Activated CD4-positive, alpha-beta memory T cell treated with anti-CD3 and anti-CD28 coated beads for 36 hours (primary cell): ENCODE results near the gene GPC3. TPM values are rescaled to one million over a fixed set of nuclear protein-coding genes. Genes with fewer than 3 reads are reported as not detected.

ENCODE experiments used
- CTCF ChIA-PET: fragments of 350-600 bp; sonication (Branson Sonifier 250); formaldehyde crosslinking; loops from one replicate; lab custom pipeline; 2021; ENCODE audit warnings: antibody characterized with exemption, inconsistent platforms; lab: Charles Lee
- POLR2A ChIA-PET: fragments of 350-600 bp; sonication (Branson Sonifier 250); formaldehyde crosslinking; loops from one replicate; lab custom pipeline; 2021; ENCODE audit warnings: antibody characterized with exemption; lab: Charles Lee
- DNase-seq: peaks from one replicate; pipeline ENCODE4 v3.0.0-alpha.2; 2020
- H3K27ac Mint-ChIP-seq: one replicate; pipeline ENCODE4 v1.8.0; 2021; ENCODE audit warnings: mixed read lengths
- H3K27me3 Mint-ChIP-seq: one replicate; pipeline ENCODE4 v1.8.0; 2021; ENCODE audit warnings: mixed read lengths
- H3K36me3 Mint-ChIP-seq: one replicate; pipeline ENCODE4 v1.8.0; 2021; ENCODE audit warnings: mixed read lengths
- H3K4me1 Mint-ChIP-seq: one replicate; pipeline ENCODE4 v1.8.0; 2021; ENCODE audit warnings: low read depth, mixed read lengths
- H3K4me3 Mint-ChIP-seq: one replicate; pipeline ENCODE4 v1.8.0; 2021; ENCODE audit warnings: mild to moderate bottlenecking, mixed read lengths
- H3K9me3 Mint-ChIP-seq: one replicate; pipeline ENCODE4 v1.8.0; 2021; ENCODE audit warnings: mixed read lengths
- intact Hi-C: fragments of 100-400 bp; cut with micrococcal nuclease; formaldehyde crosslinking; loops from one replicate; pipeline ENCODE4 v1.15.1; 2023
- total RNA-seq, 2 experiments: library from RNA; stranded (reverse); gene quantifications; one replicate each; pipeline ENCODE4 v1.2.3, GENCODE V29; 2021

The GPC3 gene
- total RNA-seq, 2 experiments from 2014 or later: 0.14 to 0.39 TPM

DNA sequence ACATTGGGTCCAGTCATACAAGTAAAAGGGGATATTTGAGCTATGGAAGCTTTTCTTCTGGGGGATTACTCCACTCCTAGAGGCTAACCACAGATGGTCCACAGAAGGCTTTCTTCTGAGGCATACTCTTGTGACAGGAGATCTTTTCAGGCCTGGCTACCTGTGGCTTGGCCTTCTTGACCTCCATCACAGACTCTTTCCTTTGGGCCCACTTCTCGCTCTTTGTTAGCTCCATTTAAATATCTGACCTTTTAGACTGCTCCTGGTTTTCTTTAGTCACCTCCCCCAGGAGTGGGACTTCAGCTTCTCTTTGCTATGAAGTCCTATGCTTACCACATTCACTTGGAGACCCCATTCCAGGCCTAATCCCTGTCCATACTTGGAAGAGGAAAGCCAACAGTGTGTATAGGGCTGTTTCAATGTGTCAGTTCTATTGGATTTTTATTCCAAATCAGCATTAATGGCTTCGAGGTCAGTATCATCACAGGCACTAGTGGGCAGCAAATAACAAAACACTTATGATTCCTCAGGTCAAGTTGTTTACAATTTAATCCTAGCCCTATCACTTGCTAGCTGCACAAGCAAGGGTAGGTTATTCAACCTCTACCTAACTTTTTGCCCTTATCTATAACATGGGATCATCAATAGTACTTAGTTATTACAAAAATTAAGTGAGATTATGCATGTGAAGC, 26.3 kb downstream of the GPC3 start:
- no peak for DNase-seq
- Mint-ChIP-seq H3K36me3 (no peaks in the 10 kb centered on the region), H3K4me1 (no peaks in the 10 kb centered on the region), H3K9me3 (no peaks in the 10 kb centered on the region), H3K27me3 (peaks cover 1% of the 10 kb centered on the region), H3K4me3 (no peak overlapping the region), H3K27ac (no peak overlapping the region)
- CTCF ChIA-PET: interaction anchor here (0.7 kb wide), 1 partner anchor 56 kb away, joined by 3 read pairs; no protein-coding TSS in a partner anchor
- POLR2A ChIA-PET: no interaction called here
- intact Hi-C loops: no loop called here

DNA sequence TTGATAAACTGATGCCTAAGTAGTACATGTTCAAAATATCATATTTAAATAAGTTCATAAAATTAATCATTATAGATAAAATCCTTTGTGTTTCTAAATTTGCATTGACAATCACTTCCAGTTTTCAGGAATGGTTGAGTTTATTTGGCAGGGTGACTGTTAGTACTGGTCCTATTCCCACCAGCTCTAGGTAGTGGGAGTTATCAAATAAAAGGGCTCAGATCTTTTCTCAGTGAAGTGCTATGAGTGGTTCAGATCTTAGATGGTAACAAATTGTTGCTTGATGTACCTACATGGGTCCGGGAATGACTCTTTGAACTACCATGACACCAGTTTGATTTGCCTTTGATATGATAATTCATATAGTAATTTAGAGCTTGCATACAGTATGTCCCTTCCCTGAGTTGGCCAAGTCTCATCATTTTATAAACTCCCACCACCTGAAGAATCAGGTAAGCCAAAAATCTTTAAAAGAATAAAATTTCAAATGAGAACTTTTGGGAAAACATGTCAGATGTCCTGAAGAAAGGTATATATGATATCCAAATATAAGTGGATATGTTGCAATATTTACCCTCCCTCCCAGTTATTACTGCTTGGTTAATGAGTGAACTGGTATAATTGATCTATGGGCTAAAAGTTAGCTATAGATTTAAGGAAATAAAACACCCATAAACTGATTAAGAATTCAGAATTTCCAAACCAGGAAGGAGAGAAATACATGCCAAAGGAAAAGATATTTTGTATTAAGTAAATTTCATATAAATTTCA, 28.6 kb downstream of the GPC3 start:
- peaks cover 1% of the 10 kb centered on the region for H3K27me3 Mint-ChIP-seq
- CTCF ChIA-PET: no interaction called here

DNA sequence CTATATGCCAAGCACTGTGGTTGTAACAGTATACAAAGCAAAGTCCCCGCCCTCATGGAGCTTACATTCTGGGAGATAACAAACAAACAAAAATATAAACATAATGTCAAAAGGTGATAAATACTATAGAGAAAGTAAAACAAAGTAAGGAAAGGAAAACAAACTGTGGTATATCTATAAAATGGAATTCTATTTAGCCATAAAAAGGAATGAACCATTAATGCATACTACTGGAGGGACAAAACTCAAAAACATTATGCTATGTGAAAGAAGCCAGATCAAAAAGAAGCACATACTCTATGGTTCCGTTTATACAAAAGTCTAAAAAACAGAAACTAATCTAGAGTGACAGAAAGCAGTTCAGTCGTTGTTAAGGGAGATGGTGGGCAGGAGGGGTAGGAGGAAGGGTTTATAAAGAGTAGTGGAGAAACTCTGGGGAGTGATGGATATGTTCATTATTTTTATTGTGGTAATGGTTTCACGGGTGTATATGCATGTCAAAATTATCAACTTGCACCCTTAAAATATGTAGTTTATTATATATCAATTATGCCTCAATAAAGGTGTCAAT, 31.5 kb downstream of the GPC3 start:
- Mint-ChIP-seq H3K4me3 (no peak overlapping the region), H3K27me3 (peaks cover 1% of the 10 kb centered on the region), H3K4me1 (no peaks in the 10 kb centered on the region), H3K9me3 (no peaks in the 10 kb centered on the region), H3K36me3 (no peaks in the 10 kb centered on the region), H3K27ac (no peak overlapping the region)
- intact Hi-C loops: no loop called here
- CTCF ChIA-PET: no interaction called here
- no peak for DNase-seq
- POLR2A ChIA-PET: no interaction called here

More for the DNA sequence above, 28.6 kb downstream of the GPC3 start:
- Mint-ChIP-seq H3K27ac (no peak overlapping the region), H3K4me3 (no peak overlapping the region), H3K36me3 (no peaks in the 10 kb centered on the region), H3K9me3 (no peaks in the 10 kb centered on the region), H3K4me1 (no peaks in the 10 kb centered on the region)
- POLR2A ChIA-PET: no interaction called here
- DNase-seq: no peak
- intact Hi-C loops: no loop called here

- Mint-ChIP-seq H3K36me3 (no peaks in the 10 kb centered on the region), H3K4me3 (no peak overlapping the region), H3K4me1 (no peaks in the 10 kb centered on the region), H3K27me3 (peaks cover 1% of the 10 kb centered on the region), H3K9me3 (no peaks in the 10 kb centered on the region), H3K27ac (no peak overlapping the region)
- POLR2A ChIA-PET: interaction anchor here (0.7 kb wide), 1 partner anchor 101 kb away, joined by 3 read pairs; no protein-coding TSS in a partner anchor
- intact Hi-C loops: no loop called here
- CTCF ChIA-PET: no interaction called here
- DNase-seq: no peak
Measured at GRCh38 chrX:133953078-133953477, 32.3 kb downstream of the GPC3 start.

DNA sequence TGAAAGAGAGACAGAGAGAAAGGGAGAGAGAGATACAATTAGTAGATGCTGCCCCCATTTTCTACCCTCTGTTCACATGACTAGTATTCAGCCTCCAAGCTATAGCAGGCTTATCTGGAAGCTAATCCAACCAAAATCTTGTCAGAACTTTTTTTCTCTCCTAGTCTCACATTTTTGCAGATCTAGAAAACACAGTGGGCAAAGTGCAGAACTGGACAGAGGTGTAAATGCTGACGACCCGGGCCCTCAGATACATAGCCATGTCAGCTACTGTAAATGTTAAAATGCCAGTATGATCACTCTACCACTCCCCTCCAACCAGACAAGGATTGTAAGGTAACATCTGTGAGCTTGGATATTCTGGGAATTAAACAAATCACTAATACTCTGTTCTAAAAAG, 34.3 kb downstream of the GPC3 start:
- H3K27ac Mint-ChIP-seq: no peak overlapping the region

DNA sequence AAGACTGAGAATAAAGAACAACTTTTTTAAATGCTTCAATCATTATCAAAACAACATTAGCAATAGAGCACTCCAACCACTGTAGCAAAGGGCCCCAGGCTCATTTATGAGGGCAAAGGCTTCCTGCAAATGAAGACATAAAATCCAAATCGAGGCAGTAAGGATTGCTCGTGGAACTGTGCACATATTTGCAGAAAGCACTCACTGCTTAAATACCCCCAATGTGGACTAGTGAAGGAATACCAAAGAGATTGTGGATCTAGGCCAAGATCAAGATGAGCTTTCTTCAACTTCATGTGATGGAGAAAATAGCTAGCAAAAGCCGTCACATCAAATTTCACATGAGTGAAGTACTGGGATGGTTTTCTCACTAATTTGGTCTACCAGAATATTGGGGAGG, 35.2 kb downstream of the GPC3 start:
- ChIA-PET POLR2A (no interaction called here), CTCF (interaction anchor here (1.3 kb wide), 1 partner anchor 77 kb away, joined by 3 read pairs; no protein-coding TSS in a partner anchor)
- Mint-ChIP-seq H3K27ac (no peak overlapping the region), H3K4me1 (no peaks in the 10 kb centered on the region), H3K27me3 (no peaks in the 10 kb centered on the region), H3K4me3 (no peak overlapping the region), H3K36me3 (no peaks in the 10 kb centered on the region), H3K9me3 (no peaks in the 10 kb centered on the region)
- DNase-seq: no peak
- intact Hi-C loops: no loop called here

More for the DNA sequence above, 34.3 kb downstream of the GPC3 start:
- Mint-ChIP-seq H3K36me3 (no peaks in the 10 kb centered on the region), H3K4me1 (no peaks in the 10 kb centered on the region), H3K9me3 (no peaks in the 10 kb centered on the region), H3K27me3 (peaks cover 1% of the 10 kb centered on the region), H3K4me3 (no peak overlapping the region)
- ChIA-PET CTCF (interaction anchor here (1.3 kb wide), 1 partner anchor 76 kb away, joined by 3 read pairs; no protein-coding TSS in a partner anchor), POLR2A (no interaction called here)
- intact Hi-C loops: no loop called here
- DNase-seq: no peak

- no peak for DNase-seq
- Mint-ChIP-seq H3K9me3 (no peaks in the 10 kb centered on the region), H3K27ac (no peak overlapping the region), H3K27me3 (no peaks in the 10 kb centered on the region), H3K4me3 (no peak overlapping the region), H3K36me3 (no peaks in the 10 kb centered on the region), H3K4me1 (no peaks in the 10 kb centered on the region)
- ChIA-PET POLR2A (no interaction called here), CTCF (no interaction called here)
- intact Hi-C loops: no loop called here
Measured at GRCh38 chrX:133948895-133949294, 36.5 kb downstream of the GPC3 start.

- no peak for DNase-seq
- intact Hi-C loops: no loop called here
Measured at GRCh38 chrX:133947996-133948395, 37.4 kb downstream of the GPC3 start.

GRCh38 chrX:133947022-133947421, 38.4 kb downstream of the GPC3 start:
- ChIA-PET POLR2A (no interaction called here), CTCF (no interaction called here)
- Mint-ChIP-seq H3K27ac (no peak overlapping the region), H3K4me3 (no peak overlapping the region), H3K27me3 (no peaks in the 10 kb centered on the region), H3K4me1 (no peaks in the 10 kb centered on the region), H3K36me3 (no peaks in the 10 kb centered on the region), H3K9me3 (no peaks in the 10 kb centered on the region)
- DNase-seq: no peak
- intact Hi-C loops: no loop called here

More at GRCh38 chrX:133947996-133948395, 37.4 kb downstream of the GPC3 start:
- H3K9me3 Mint-ChIP-seq: no peaks in the 10 kb centered on the region
- H3K4me1 Mint-ChIP-seq: no peaks in the 10 kb centered on the region
- CTCF ChIA-PET: no interaction called here
- no peaks in the 10 kb centered on the region for H3K27me3 Mint-ChIP-seq
- no peaks in the 10 kb centered on the region for H3K36me3 Mint-ChIP-seq
- H3K4me3 Mint-ChIP-seq: no peak overlapping the region
- H3K27ac Mint-ChIP-seq: no peak overlapping the region
- POLR2A ChIA-PET: no interaction called here

- Mint-ChIP-seq H3K9me3 (no peaks in the 10 kb centered on the region), H3K4me3 (no peak overlapping the region), H3K4me1 (no peaks in the 10 kb centered on the region), H3K36me3 (no peaks in the 10 kb centered on the region), H3K27ac (no peak overlapping the region), H3K27me3 (no peaks in the 10 kb centered on the region)
- intact Hi-C loops: no loop called here
- POLR2A ChIA-PET: no interaction called here
- CTCF ChIA-PET: no interaction called here
- no peak for DNase-seq
Measured at GRCh38 chrX:133943507-133943906, 41.9 kb downstream of the GPC3 start.

GRCh38 chrX:133939655-133940302, 45.6 kb downstream of the GPC3 start:
- Mint-ChIP-seq H3K4me3 (no peak overlapping the region), H3K4me1 (no peaks in the 10 kb centered on the region), H3K9me3 (no peaks in the 10 kb centered on the region), H3K27ac (no peak overlapping the region), H3K36me3 (no peaks in the 10 kb centered on the region), H3K27me3 (no peaks in the 10 kb centered on the region)
- intact Hi-C loops: no loop called here
- ChIA-PET CTCF (no interaction called here), POLR2A (no interaction called here)
- no peak for DNase-seq

GRCh38 chrX:133938530-133938929, 46.9 kb downstream of the GPC3 start:
- Mint-ChIP-seq H3K27ac (no peak overlapping the region), H3K36me3 (no peaks in the 10 kb centered on the region), H3K9me3 (no peaks in the 10 kb centered on the region), H3K4me1 (no peaks in the 10 kb centered on the region), H3K27me3 (no peaks in the 10 kb centered on the region), H3K4me3 (no peak overlapping the region)
- POLR2A ChIA-PET: no interaction called here
- CTCF ChIA-PET: no interaction called here
- intact Hi-C loops: no loop called here
- no peak for DNase-seq
